HG02981 (cell line): ENCODE measurements around the gene AFF2.

Experiments used
- ATAC-seq: cut with Tn5 transposase; IDR thresholded peaks from one replicate; pipeline ENCODE4 v1.9.1; 2021; ENCODE audit warnings: mild to moderate bottlenecking, moderate library complexity; ENCODE audit not compliant: unreplicated experiment

Gene AFF2

GRCh38 chrX:148715361-148715760, 214.9 kb downstream of the AFF2 start:
- no peak for ATAC-seq

GRCh38 chrX:148722966-148723365, 222.5 kb downstream of the AFF2 start:
- ATAC-seq: no peak

GRCh38 chrX:148723551-148723950, 223.1 kb downstream of the AFF2 start:
- ATAC-seq: no peak

GRCh38 chrX:148728901-148729300, 228.5 kb downstream of the AFF2 start:
- ATAC-seq: no peak

GRCh38 chrX:148732743-148733142, 232.3 kb downstream of the AFF2 start:
- ATAC-seq: no peak

- ATAC-seq: no peak
These were observed 241.0 kb downstream of the AFF2 start for GRCh38 chrX:148741441-148741840.

- ATAC-seq: no peak
These were observed 254.7 kb downstream of the AFF2 start for GRCh38 chrX:148755111-148755510.

- ATAC-seq: no peak
These were observed 263.5 kb downstream of the AFF2 start for GRCh38 chrX:148763896-148764295.

- ATAC-seq: no peak
These were observed 267.9 kb downstream of the AFF2 start for GRCh38 chrX:148768296-148768695.

GRCh38 chrX:148771440-148771839, 271.0 kb downstream of the AFF2 start:
- ATAC-seq: no peak

GRCh38 chrX:148774276-148774675, 273.9 kb downstream of the AFF2 start:
- no peak for ATAC-seq

- no peak for ATAC-seq
These were observed 283.7 kb downstream of the AFF2 start for GRCh38 chrX:148784137-148784536.

- no peak for ATAC-seq
These were observed 284.4 kb downstream of the AFF2 start for GRCh38 chrX:148784856-148785255.

- ATAC-seq: no peak
These were observed 284.8 kb downstream of the AFF2 start for GRCh38 chrX:148785256-148785655.

GRCh38 chrX:148788449-148788848, 288.0 kb downstream of the AFF2 start:
- ATAC-seq: no peak

GRCh38 chrX:148794350-148794749, 293.9 kb downstream of the AFF2 start:
- no peak for ATAC-seq

GRCh38 chrX:148804579-148805355, 304.4 kb downstream of the AFF2 start:
- ATAC-seq: no peak

GRCh38 chrX:148806145-148806870, 305.9 kb downstream of the AFF2 start:
- no peak for ATAC-seq

- no peak for ATAC-seq
These were observed 308.4 kb downstream of the AFF2 start for GRCh38 chrX:148808833-148809232.

GRCh38 chrX:148811236-148811635, 310.8 kb downstream of the AFF2 start:
- no peak for ATAC-seq

GRCh38 chrX:148813422-148813821, 313.0 kb downstream of the AFF2 start:
- no peak for ATAC-seq

- no peak for ATAC-seq
These were observed 313.6 kb downstream of the AFF2 start for GRCh38 chrX:148813967-148814366.
